ENCODE data around the gene WDR1.
"Not testable (repeated sequence)": the region's sequence is repeated elsewhere in the genome, so short reads cannot be mapped to it uniquely, and the experiment has no call there.

The WDR1 gene

DNA sequence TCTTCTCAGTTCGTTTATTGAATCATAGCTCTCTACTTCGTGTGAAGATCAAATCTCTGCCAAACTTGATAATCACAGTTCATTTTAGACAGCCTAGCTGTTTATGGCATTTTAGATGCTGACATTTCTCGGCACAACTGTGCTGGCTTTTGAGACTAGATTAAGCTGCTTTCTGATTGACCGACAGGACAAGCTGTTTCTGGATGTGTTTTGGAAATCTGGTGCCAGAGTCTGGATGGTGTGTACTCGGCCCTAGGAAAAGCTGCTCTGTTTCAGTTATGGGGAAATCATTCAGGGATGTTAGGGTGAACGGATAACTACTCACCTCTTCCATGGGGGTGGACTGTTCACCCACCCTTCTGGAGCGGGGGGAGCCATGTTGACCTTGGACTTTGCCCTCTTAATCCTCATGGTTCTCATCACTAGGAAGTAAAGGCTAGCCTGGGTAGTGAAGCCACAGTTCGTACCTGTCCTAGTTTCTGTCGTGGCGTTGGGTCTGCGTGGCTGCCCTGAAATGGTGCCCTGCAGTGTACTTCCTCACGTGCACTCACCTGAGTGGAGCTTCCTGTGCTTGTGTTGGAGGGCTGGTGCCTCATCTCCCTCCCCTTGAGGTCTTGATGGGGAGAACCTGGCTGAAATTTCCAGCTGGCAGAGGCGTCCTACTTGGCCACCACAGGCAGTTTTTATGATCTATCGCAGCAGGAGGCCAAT, 13.7 kb upstream of the WDR1 start:
- DNase-seq, result no peak

DNA sequence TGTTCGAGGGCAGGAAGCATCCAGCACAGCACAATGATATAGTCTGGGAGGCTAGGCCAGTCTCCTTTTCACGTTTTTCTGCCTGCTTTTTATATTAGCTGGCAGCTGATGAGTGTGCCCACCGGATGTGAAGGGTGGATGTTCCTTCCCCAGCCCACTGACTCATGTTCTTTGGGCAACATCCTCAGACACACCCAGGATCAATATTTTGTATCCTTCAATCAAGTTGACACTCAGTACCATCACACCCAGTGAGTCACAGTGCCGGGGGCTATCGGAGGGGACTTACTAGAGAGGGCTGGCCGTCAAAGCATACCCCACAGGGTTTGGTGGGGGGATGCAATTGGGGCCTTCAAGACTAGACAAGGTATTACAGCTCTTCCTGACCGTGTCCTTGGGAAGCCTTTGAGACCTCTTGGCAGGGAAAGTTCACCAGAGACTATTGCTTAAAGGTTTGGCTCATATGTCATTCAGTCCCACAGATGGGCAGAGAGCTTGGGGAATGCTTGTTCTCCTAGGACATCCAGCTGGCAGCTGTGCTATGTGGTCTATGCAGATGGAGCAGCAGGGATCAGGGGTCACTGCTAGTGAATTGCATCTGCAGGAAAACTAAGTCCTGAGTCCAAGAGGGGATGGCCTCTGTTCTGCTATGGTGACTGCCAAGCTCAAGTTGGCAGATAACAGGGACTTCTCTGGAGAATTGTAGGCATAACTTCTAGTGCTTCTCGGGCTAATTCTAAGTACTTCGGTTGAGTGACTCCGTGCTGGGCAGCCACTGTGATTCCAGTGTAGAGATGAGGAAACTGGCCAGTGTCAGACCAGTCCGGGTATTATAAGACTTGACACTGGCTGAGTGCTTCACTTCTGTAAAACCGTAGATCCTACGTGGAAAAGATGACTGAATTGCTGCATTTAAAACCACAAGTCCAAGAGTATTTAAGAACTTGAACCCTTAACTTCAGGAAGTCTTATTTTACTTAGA, 12.9 kb upstream of the WDR1 start:
- DNase-seq, result no peak

- DNase-seq, result no peak
Measured at GRCh38 chr4:10128761-10129160, 12.2 kb upstream of the WDR1 start.

- not testable (repeated sequence) for DNase-seq
Measured at GRCh38 chr4:10127531-10127930, 10.9 kb upstream of the WDR1 start.

DNA sequence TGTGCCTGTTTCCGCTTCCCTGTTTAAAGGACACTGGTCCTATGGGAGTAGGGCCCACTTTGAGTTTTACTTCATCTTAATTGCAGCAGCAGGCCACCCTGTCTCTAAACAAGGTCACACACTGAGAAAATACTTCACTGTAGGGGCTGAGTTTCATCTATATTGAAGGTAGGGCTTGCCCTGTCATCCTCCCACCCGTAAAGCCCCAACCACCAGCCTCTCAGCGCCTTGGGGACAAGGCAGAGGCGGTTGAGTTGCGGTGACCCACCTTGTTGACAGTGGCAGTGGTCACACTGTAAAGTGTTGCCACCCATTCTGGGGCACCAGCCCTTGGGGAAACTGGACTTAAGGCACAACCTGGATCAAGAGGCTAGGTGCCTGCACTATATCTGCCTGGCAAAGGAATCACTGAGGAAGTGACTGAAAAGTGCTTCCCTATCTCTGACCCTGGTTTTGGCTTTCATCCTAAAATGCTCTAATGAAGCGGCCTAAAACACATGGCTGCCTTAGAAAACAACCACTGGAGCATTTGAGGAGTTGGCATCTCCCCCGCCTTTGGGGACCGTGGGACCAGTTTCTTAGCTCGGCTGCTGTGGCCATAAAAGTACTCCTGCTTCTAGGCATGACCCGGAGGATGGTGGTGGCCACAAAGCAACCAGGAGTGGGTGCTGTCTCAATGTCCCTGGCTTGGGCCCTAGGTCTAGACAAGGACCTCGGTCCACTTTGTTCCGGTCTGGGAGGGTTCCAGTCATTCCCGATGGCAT, 7.8 kb upstream of the WDR1 start:
- DNase-seq, result no peak

GRCh38 chr4:10123227-10124101, 6.9 kb upstream of the WDR1 start:
- DNase-seq, result peak; percentile 41

GRCh38 chr4:10122236-10122932, 5.8 kb upstream of the WDR1 start:
- no peak for DNase-seq

- no peak for DNase-seq
Measured at GRCh38 chr4:10121568-10122208, 5.1 kb upstream of the WDR1 start.

DNA sequence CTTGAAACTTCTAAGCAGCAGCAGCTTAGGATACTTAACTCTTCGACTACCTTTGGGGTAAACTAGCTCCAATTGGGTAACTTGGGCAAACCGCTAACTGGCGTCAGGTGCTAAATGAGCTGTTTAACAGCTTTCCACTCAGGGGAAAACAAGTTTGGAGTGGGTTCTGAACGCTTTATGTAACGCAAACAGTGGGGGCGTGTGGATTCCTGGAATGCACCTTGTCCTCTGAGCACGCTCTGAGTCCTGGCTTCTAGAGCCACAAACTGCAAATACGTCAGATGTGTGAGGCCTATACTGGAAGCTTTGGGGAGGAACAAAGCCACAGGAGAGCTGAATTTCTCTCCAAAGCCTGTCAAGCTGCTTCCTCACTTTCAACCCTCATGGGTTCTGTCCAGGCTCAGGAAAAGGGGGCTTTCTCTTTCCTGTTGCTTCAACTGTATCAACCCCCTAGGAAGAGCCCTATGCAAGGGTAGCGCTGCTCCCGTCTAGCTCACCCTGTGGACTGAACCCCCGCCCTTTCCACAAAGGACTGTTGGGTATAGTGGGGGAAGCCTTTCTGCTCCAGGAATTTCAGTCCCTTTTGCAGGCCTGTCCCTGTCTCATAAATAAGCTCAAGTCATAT, 4.5 kb upstream of the WDR1 start:
- DNase-seq, result no peak

DNA sequence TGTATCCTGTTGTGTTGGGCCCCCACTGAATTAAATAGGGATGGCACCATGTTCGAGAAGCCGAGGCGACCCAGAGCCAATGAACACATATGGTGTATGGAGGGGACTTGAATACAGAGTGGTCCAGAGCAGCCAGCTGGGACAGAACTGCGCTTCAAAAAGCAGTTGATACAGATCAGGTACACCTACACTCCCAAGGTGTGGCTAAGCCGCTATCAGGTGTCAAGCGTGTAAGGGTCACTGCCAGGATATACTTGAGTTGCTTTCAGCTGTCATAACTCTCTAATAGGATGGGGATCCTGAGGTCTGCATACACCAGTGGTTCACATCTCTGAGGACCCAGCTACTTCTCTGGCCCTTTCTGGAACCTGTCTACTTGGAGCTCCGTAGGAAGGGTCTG, 3.2 kb upstream of the WDR1 start:
- DNase-seq, result no peak

GRCh38 chr4:10119278-10119677, 2.7 kb upstream of the WDR1 start:
- no peak for DNase-seq

GRCh38 chr4:10118048-10119004, 1.7 kb upstream of the WDR1 start:
- no peak for DNase-seq

DNA sequence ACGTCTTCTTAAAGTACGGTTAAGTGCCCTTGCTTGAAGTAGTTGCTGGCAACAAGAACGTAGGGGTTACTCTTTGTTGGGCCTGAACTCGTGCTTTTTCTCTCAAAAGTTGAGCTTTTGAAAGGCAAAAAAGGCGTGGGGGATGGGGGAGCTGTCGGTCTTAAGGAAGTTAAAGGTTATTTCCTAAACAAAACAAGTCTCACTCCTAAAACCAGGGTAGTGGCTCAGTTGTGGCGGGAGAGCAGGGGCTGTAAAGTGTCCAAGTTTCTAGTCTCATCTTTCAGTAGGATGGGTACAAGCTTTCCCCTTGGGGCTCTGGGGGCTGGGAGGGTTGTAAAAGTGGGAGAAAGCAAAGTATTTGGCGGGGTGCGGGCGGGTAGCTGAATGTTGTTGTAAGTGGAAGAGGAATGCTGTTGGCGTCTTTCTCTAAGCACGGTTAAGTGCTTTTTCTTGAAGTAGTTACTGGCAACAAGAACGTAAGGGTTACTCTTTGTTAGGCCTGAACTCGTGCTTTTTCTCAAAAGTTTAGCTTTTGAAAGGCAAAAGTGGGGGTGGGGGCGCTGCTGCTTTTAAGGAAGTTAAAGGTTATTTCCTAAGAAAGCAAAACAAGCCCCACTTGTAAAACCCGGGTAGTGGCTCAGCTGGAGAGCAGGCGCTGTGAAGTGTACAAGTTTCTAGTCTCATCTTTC, 904 bp upstream of the WDR1 start:
- DNase-seq, result peak; percentile 57

DNA sequence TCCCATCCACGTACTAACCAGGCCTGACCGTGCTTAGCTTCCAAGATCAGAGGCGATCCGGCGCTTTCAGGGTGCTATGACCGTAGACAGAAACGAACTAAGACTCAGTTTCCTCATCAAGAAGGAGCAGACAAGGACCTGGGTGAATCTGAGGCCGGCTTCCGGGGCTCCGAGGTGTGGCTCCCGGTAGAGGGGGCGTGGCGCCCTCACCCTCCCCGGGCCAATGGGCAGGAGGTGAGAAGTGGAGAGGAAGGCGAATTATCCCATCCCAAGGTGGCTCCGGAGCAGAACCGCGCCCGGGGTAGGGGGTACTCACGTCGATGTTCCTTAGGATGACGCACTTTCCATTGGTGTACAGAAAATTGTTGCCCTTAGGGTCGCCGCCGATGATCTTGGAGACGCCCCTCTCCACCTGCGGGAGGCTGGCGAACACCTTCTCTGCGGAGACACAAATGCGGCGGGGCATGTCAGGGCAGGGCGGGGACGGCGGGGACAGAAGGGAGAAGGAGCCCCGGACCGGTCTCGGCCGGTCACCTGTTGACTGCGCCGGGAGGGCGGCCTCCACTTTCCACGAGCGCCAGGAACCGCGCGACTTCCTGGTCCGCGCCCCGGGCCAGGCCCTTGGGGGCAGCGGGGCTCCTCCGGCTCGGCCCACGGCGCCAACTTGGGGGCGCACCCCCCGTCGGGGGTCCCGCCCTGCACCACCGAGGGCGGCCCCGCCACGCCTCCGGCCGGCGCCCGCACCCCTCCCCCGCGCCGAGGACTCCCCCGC, 616 bp downstream of the WDR1 start:
- peak; percentile 83 for DNase-seq

- DNase-seq, result no peak
Measured at GRCh38 chr4:10115271-10115796, 1.3 kb downstream of the WDR1 start.

- DNase-seq, result no peak
Measured at GRCh38 chr4:10114607-10115006, 2.0 kb downstream of the WDR1 start.

DNA sequence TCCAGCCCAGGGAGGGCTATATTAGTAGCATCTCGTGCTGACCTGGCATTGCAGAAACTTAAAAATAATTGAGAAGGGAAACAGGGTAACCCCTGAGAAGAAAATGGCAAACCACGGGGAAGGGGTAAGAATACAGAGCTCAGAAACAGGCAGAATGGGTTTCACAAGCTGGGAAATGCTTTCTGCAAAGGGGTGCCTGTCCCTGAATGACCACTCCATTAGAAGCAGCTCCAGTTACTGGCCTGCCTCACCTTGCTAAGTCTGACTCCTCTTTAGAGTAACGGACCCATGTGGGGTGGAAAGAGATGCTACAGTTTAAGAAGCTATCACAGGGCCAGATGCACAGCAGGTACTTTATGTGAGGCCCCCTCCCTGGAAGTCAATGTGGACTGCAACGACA, 2.5 kb downstream of the WDR1 start:
- no peak for DNase-seq
